Muscle of back (tissue), 13 donors: ENCODE results near the gene UHMK1. TPM values are rescaled to one million over a fixed set of nuclear protein-coding genes. Genes with fewer than 3 reads are reported as not detected.
A peak's percentile ranks its signal among the peaks of the same experiment; 100 is the strongest.
"Not testable (repeated sequence)": the region's sequence is repeated elsewhere in the genome, so short reads cannot be mapped to it uniquely, and the experiment has no call there.

ENCODE experiments used
- DNase-seq, 3 donors: peaks; one replicate each; pipeline versions ENCODE4 v3.0.0 to v3.0.0-alpha.2; 2013
- long read RNA-seq, 9 donors: transcript quantifications; one replicate each; lab custom pipeline, GENCODE V29; 2026
- polyA plus RNA-seq, 10 donors: library from polyadenylated mRNA; unstranded; fragments of 120-200 nt; gene quantifications; one replicate each; pipeline ENCODE4 v1.2.1, GENCODE V29; 2013; ENCODE audit not compliant: insufficient read length in 10 of 10

Gene UHMK1, protein sequence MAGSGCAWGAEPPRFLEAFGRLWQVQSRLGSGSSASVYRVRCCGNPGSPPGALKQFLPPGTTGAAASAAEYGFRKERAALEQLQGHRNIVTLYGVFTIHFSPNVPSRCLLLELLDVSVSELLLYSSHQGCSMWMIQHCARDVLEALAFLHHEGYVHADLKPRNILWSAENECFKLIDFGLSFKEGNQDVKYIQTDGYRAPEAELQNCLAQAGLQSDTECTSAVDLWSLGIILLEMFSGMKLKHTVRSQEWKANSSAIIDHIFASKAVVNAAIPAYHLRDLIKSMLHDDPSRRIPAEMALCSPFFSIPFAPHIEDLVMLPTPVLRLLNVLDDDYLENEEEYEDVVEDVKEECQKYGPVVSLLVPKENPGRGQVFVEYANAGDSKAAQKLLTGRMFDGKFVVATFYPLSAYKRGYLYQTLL
- polyA plus RNA-seq = 10 to 100 TPM; 20.2 to 32.9 (median 27.6) TPM
- long read RNA-seq, donor 1, full-length matches to known transcripts = 6 of 6 reads
- long read RNA-seq, donor 1, partial matches to known transcripts = 0 of 6 reads
- long read RNA-seq, donor 1, other reads (novel, unspliced or antisense) = 0 of 6 reads
- long read RNA-seq, donor 2, full-length matches to known transcripts = 5 of 5 reads
- long read RNA-seq, donor 2, partial matches to known transcripts = 0 of 5 reads
- long read RNA-seq, donor 2, other reads (novel, unspliced or antisense) = 0 of 5 reads
- long read RNA-seq, donor 3 = 0 reads
- long read RNA-seq, donor 4, full-length matches to known transcripts = 4 of 4 reads
- long read RNA-seq, donor 4, partial matches to known transcripts = 0 of 4 reads
- long read RNA-seq, donor 4, other reads (novel, unspliced or antisense) = 0 of 4 reads
- long read RNA-seq, donor 5, full-length matches to known transcripts = 5 of 5 reads
- long read RNA-seq, donor 5, partial matches to known transcripts = 0 of 5 reads
- long read RNA-seq, donor 5, other reads (novel, unspliced or antisense) = 0 of 5 reads
- long read RNA-seq, donor 6, full-length matches to known transcripts = 7 of 7 reads
- long read RNA-seq, donor 6, partial matches to known transcripts = 0 of 7 reads
- long read RNA-seq, donor 6, other reads (novel, unspliced or antisense) = 0 of 7 reads
- long read RNA-seq, donor 7, full-length matches to known transcripts = 5 of 5 reads
- long read RNA-seq, donor 7, partial matches to known transcripts = 0 of 5 reads
- long read RNA-seq, donor 7, other reads (novel, unspliced or antisense) = 0 of 5 reads
- long read RNA-seq, donor 8, full-length matches to known transcripts = 3 of 3 reads
- long read RNA-seq, donor 8, partial matches to known transcripts = 0 of 3 reads
- long read RNA-seq, donor 8, other reads (novel, unspliced or antisense) = 0 of 3 reads
- long read RNA-seq, donor 9 = 0 reads

DNA sequence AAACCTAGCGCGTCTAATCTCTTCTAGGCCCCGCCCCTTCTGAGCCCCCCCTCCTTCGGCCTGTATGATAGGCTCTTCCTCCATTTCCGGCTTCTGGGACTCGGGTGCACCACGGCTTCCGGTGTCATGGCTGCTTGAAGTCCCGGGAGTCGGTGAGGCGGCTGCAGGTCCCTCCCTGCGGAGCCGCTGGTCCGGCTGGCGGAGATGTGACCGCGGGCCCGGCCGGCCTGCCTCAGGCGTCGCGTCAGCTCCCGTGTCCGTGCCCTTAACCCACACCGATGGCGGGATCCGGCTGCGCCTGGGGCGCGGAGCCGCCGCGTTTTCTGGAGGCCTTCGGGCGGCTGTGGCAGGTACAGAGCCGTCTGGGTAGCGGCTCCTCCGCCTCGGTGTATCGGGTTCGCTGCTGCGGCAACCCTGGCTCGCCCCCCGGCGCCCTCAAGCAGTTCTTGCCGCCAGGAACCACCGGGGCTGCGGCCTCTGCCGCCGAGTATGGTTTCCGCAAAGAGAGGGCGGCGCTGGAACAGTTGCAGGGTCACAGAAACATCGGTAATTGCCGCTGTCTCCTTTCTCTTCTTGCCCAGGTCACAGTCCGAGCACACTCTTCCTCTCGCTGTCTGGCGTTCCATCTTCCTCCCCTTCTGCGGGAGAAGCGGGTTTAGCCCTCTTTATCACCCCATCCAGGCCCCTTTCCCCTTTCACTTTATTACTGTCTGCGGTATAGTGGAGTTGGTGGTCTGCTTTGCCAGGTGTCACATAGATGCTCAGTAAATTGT lies at the start of gene UHMK1:
Gene UHMK1 (plus strand): TSS at position 96 of the 773 bp plus-strand sequence. CDS start 183 bp downstream, at position 279.
- peak; percentile 92 to 97 (median 92) for DNase-seq

DNA sequence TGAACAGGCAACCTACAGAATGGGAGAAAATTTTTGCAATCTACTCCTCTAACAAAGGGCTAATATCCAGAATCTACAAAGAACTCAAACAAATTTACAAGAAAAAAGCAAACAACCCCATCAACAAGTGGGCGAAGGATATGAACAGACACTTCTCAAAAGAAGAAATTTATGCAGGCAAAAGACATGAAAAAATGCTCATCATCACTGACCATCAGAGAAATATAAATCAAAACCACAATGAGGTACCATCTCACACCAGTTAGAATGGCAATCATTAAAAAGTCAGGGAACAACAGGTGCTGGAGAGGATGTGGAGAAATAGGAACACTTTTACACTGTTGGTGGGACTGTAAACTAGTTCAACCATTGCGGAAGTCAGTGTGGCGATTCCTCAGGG lies 43.3 kb upstream of the UHMK1 start:
- DNase-seq = not testable (repeated sequence)

DNA sequence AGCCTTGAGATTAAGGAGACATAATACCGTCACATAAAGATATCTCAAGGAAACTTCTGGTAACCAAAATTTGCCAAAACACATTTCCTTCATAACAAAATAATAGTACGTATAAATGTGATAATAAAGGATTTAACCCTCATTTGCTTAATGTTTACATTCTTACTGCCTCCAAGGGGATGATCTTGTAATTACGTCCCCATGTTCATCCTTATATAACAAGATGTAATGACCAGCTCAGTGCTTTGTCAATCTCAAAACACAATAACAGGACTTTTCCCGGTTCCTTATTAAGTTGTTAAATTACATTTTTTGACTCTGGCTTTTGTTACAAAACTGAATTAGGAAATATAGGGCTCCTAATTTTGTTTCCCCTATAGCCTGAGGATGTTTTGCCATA lies 41.3 kb upstream of the UHMK1 start:
- DNase-seq = no peak

- DNase-seq = no peak
Measured at GRCh38 chr1:162458236-162458635, 39.4 kb upstream of the UHMK1 start.

GRCh38 chr1:162462425-162462824 lies 35.2 kb upstream of the UHMK1 start:
- not testable (repeated sequence) for DNase-seq

GRCh38 chr1:162463021-162463420 lies 34.6 kb upstream of the UHMK1 start:
- no peak for DNase-seq

GRCh38 chr1:162466797-162467196 lies 30.8 kb upstream of the UHMK1 start:
- no peak for DNase-seq

GRCh38 chr1:162470216-162470615 lies 27.4 kb upstream of the UHMK1 start:
- no peak for DNase-seq

DNA sequence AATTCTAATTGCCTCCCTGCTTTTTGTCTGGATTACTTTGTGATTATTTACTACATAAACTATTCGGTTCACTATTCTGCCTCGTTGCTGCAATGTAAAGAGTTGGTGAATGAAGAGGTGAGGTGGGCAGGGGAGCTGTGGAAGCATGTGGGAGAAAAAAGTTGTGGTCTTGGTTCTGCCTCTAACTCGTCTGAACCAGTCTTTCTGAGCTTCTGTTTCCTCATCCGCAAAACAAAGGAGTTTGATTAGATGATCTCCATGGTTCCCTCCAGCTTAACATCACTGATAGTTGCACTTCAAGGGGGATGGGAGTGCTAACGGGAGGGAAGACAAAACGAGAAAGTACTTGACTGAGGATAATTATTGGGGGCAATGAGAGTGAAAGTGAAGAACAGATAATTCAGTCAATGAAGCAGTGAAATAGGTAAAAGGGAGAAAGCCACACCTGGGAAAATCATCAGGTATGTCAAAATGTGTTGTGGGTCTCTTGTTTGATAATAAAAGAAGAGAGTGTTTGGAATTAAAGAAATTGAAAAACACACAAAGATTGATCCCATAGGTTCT lies 26.2 kb upstream of the UHMK1 start:
- DNase-seq = no peak

- DNase-seq = no peak
Measured at GRCh38 chr1:162475089-162475488, 22.5 kb upstream of the UHMK1 start.

- DNase-seq = no peak
Measured at GRCh38 chr1:162475539-162476185, 22.0 kb upstream of the UHMK1 start.

DNA sequence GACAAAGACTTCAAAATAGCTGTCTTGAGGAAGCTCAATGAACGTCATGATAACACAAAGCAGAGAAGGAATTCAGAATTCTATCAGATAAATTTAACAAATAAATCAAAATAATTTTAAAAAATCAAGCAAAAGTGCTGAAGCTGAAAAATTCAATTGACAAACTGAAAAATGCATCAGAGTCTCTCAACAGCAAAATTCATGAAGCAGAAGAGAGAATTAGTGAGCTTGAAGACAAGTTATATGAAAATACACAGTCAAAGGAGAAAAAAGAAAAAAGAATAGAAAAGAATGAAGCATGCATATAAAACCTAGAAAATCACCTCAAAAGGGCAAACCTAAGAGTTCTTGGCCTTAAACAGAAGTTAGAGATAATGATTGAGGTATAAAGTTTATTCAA lies 21.0 kb upstream of the UHMK1 start:
- DNase-seq = no peak

DNA sequence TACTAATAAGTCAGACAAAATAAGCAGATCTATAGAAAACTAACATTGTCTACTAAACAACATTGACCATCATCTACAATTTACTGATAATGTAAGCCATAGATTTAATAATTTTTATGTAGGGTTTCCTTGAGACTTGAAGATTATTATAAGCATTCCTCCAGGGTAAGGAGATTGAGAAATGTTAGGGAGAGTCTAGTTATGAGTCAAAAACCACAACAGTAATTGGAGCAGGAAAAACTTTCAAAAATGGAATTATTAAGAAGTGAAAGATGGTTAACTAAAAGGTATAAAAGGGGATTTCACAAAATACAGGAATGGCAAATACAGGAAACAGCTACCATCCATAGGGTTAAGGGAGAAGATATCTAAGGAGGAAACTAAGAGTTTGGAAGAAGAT lies 12.4 kb upstream of the UHMK1 start:
- no peak for DNase-seq

DNA sequence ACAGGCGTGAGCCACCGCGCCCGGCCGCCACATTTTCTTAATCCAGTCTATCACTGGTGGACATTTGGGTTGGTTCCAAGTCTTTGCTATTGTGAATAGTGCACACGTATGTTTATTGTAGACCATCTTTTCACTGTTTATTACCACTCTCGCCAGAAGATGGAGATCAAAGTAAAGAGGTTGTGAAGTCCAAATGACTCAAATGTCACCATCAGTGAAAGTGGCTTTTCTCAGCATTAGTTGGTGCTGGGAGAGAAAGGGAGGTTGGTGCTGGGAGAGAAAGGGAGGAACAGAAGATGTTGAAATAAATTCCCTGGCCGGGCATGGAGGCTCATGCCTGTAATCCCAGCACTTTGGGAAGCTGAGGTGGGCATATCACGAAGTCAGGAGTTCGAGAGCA lies 10.4 kb upstream of the UHMK1 start:
- DNase-seq = no peak

GRCh38 chr1:162488219-162488618 lies 9.4 kb upstream of the UHMK1 start:
- no peak for DNase-seq

DNA sequence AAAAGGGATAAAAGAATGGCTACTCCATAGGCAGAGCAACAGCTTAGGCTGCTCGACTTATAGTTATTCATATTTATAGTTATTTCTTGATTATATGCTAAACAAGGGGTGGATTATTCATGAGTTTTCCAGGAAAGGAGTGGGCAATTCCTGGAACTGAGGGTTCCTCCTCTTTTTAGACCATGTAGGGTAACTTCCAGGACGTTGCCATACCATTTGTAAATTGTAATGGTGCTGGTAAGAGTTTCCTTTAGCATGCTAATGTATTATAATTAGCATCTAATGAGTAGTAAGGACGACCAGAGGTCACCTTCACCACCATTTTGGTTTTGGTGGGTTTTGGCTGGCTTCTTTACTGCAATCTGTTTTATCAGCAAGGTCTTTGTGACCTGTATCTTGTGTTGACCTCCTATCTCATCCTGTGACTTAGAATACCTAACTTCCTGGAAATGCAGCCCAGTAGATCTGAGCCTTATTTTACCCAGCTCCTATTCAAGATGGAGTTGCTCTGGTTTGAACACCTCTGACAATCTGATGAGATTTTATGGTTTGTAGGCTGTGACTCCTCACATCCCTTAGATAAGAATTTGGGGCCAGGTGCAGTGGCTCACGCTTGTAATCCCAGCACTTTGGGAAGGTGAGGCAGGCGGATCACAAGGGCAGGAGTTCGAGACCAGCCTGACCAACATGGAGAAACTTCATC lies 1.9 kb upstream of the UHMK1 start:
- DNase-seq = not testable (repeated sequence)

DNA sequence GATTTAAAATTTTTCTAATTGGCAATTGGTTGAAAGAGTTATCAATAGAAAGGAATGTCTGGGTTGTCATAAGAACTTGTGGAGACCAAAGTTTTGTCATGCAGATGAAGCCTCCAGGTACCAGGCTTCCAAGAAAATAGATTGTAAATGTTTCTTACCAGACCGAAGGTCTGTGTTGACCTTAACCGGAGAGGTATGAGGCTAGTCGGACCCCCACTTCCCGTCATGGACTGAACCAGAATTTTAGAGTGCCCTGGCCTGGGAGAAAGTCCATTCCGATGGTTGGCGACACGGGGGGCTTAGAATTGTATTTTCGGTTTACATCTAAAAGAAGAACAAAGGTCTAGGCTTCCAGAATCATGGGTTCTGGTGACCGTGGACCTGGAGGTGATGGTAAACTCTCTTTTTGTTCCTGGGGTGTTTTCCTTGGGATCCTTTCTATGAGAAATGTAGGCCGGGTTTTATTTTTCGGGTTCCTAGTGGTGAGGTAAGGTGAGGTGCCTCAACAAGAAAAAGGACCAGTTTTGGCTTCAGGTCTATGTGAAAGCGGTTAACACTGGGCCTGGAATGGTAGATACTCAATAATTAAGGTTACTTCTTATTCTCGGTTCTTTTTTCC lies 405 bp upstream of the UHMK1 start:
- DNase-seq = no peak

GRCh38 chr1:162498496-162498810 lies 835 bp downstream of the UHMK1 start:
- DNase-seq = no peak

- DNase-seq = no peak
Measured at GRCh38 chr1:162500805-162501204, 3.2 kb downstream of the UHMK1 start.
